Retinal pigment epithelial cell (primary cell): ENCODE measurements around the gene ZNF33A.
"Not testable (repeated sequence)": the region's sequence is repeated elsewhere in the genome, so short reads cannot be mapped to it uniquely, and the experiment has no call there.

Experiments
- DNase-seq: peaks from one replicate; pipeline ENCODE4 v3.0.0-alpha.2; 2010; ENCODE audit warnings: low read depth
- H3K4me3 ChIP-seq: 2 replicates; pipeline ENCODE4 v1.5.1; 2011; ENCODE audit warnings: mild to moderate bottlenecking, low read length, control low read depth, moderate library complexity
- TF ChIP-seq, protein P1 (sequence below): conservative IDR thresholded peaks from 2 replicates; pipeline ENCODE4 v1.5.1; 2011; ENCODE audit warnings: low read depth, low read length, control low read depth, inconsistent platforms

ZNF33A gene

DNA sequence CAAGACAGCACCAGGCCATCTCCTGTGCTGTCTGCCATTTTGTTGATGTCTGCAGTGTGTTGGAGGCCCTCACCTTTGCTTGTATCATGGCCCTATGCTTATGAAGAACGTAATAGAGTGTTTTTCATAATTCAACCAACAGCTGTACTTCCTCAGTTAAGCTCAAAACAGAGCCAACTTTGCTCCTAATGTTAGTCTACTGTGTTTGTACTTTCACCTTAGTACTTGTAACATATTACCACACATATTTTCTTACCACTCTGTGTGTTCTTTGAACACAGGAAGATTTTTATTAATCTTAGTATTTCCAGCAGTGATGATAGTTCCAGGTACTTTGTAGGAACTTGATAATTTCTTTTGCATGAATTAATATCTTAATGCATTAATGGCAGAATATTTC, 5.9 kb downstream of the ZNF33A start:
- TF ChIP-seq, protein P1, sequence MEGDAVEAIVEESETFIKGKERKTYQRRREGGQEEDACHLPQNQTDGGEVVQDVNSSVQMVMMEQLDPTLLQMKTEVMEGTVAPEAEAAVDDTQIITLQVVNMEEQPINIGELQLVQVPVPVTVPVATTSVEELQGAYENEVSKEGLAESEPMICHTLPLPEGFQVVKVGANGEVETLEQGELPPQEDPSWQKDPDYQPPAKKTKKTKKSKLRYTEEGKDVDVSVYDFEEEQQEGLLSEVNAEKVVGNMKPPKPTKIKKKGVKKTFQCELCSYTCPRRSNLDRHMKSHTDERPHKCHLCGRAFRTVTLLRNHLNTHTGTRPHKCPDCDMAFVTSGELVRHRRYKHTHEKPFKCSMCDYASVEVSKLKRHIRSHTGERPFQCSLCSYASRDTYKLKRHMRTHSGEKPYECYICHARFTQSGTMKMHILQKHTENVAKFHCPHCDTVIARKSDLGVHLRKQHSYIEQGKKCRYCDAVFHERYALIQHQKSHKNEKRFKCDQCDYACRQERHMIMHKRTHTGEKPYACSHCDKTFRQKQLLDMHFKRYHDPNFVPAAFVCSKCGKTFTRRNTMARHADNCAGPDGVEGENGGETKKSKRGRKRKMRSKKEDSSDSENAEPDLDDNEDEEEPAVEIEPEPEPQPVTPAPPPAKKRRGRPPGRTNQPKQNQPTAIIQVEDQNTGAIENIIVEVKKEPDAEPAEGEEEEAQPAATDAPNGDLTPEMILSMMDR, result no peak
- no peak overlapping the region for H3K4me3 ChIP-seq
- DNase-seq, result no peak

DNA sequence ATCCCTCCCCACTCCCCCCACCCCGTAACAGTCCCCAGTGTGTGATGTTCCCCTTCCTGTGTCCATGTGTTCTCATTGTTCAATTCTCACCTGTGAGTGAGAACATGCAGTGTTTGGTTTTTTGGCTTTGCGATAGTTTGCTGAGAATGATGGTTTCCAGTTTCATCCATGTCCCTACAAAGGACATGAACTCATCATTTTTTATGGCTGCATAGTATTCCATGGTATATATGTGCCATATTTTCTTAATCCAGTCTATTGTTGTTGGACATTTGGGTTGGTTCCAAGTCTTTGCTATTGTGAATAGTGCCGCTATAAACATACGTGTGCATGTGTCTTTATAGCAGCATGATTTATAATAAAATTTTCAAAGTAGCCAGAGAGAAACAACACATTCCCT, 8.6 kb downstream of the ZNF33A start:
- not testable (repeated sequence) for H3K4me3 ChIP-seq, DNase-seq

DNA sequence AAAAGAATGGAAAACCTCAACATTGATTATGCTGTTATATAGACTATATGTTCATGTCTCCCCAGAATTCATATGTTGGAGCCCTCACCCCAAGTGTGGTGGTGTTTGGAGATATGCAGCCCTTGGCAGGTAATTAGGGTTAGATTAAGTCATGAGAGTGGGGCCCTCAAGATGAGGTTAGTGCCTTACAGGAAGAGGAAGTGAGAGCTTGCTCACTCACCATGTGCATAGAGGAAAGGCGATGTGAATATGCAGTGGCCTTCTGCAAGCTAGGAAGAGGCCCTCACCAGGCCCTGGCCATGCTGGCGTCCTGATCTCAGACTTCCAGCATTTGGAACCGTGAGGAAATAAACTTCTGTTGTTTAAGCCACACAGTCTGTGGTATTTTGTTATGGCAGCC, 14.8 kb downstream of the ZNF33A start:
- no peak overlapping the region for H3K4me3 ChIP-seq
- TF ChIP-seq, protein P1, result no peak
- DNase-seq, result no peak

DNA sequence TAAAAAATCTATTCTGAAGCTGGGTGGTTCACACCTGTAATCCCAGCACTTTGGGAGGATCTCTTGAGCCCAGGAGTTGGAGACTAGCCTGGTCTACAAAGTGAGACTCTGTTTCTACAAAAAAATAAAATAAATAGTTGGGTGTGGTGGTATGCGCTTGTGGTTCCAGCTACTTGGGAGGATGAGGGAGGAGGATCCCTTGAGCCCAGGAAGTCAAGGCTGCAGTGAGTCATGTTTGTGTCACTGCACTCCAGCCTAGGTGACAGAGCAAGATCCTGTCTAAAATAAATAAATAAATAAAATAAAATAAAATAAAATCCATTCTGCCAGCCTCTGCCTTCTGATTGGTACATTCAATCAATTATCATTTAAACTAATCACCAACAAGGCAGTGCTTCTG, 17.5 kb downstream of the ZNF33A start:
- H3K4me3 ChIP-seq, result no peak overlapping the region
- TF ChIP-seq, protein P1, result no peak
- DNase-seq, result no peak

DNA sequence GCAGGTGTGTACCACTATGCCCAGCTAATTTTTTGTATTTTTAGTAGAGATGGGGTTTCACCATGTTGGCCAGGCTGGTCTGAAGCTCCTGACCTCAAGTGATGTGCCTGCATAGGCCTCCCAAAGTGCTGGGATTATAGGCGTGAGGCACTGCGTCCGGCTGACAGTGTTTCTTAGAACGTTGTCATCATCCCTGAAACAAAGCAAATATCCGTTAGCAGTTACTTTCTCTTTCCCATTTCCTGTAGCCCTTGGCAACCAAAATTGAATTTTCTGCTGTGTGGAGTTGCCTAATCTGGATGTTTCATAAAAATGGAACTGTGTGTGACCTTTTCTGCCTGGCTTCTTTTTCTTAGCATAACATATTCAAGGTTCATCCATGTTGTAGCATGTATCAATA, 22.4 kb downstream of the ZNF33A start:
- TF ChIP-seq, protein P1, result no peak
- H3K4me3 ChIP-seq, result no peak overlapping the region
- no peak for DNase-seq

DNA sequence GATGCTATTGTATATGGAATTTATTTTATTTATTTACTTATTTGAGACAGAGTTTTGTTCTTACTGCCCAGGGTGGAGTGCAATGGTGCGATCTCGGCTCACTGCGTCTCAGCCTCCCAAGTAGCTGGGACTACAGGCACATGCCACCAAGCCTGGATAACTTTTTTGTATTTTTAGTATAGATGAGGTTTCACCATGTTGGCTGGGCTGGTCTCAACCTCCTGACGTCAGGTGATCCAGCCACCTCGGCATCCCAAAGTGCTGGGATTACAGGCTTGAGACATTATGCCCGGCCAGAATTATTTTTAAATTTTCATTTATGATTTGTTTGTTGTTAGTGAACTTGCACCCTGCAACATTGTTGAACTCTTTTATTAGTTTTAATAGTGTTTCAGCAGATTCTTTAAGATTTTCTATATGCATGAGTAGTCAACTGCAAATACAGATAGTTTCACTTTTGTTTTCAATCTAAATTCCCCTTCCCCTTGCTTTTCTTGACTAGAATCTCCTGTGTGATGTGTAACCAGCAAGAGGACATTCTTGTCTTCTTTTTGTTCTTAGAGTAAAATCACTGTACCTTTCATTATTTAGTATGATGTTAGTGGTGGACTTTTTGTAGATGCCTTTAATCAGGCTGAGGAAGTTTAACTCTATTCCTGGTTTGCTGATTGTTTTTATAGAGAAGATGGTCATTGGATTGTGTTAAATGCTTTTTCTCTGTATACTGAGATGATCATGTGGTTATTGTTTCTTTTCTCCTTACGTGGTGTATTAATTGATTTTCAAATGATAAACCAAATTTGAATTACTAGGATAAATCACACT, 27.8 kb downstream of the ZNF33A start:
- no peak for DNase-seq
- TF ChIP-seq, protein P1, result no peak
- no peak overlapping the region for H3K4me3 ChIP-seq

DNA sequence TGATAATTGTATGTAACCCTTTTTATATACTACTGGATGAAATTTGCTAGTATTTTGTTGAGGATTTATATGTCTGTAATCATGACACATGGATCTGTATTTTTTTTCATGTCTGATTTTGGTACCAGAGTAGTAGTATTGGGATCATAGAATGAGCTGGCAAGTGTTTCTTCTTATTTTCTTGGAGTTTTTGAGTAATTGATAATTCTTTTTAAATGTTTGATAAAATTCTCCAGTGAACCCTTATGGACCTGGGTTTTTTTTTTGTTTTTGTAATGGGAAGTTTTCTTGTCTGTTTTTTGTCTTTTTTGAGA, 28.4 kb downstream of the ZNF33A start:
- TF ChIP-seq, protein P1, result no peak
- H3K4me3 ChIP-seq, result no peak overlapping the region
- DNase-seq, result no peak
